SK-N-MC (cell line): Measurements from ENCODE around the gene PLXNB2.

Experiments
- DNase-seq: peaks from one replicate; pipeline ENCODE4 v3.0.0-alpha.2; 2011; ENCODE audit warnings: low read depth, low spot score
- H3K27ac ChIP-seq: fragments of 200-600 bp; sonication (generic); 2 replicates; pipeline ENCODE4 v1.5.1; 2016; ENCODE audit warnings: mixed run types
- H3K36me3 ChIP-seq: fragments of 200-600 bp; sonication (generic); 2 replicates; pipeline ENCODE4 v1.6.1; 2017; ENCODE audit warnings: antibody characterized with exemption, low read length, mixed read lengths; ENCODE audit not compliant: insufficient read depth
- H3K4me3 ChIP-seq: fragments of 200-600 bp; sonication (generic); 2 replicates; pipeline ENCODE4 v1.5.1; 2016
- H3K9ac ChIP-seq: fragments of 200-600 bp; sonication (generic); 2 replicates; pipeline ENCODE4 v1.8.0; 2017; ENCODE audit warnings: mixed run types, mixed read lengths; ENCODE audit not compliant: insufficient read length
- H3K9me3 ChIP-seq: fragments of 200-600 bp; sonication (generic); 2 replicates; pipeline ENCODE4 v1.6.1; 2017; ENCODE audit warnings: low read depth, mild to moderate bottlenecking, antibody characterized with exemption, low read length, moderate library complexity, mixed read lengths
- EZH2 ChIP-seq: fragments of 200-600 bp; sonication (generic); IDR thresholded peaks from one replicate; pipeline ENCODE4 v1.6.1; 2017; ENCODE audit warnings: antibody characterized with exemption
- FOXP2 ChIP-seq: optimal IDR thresholded peaks from 2 replicates; pipeline ENCODE3; 2011; ENCODE audit warnings: mild to moderate bottlenecking, moderate library complexity; ENCODE audit not compliant: insufficient read depth; ENCODE audit errors: extremely low read length, control extremely low read depth
- POLR2AphosphoS5 ChIP-seq: IDR thresholded peaks from 2 replicates; pipeline ENCODE4 v1.6.1; 2012; ENCODE audit warnings: mild to moderate bottlenecking, low read depth, low read length, borderline replicate concordance

PLXNB2 gene

DNA sequence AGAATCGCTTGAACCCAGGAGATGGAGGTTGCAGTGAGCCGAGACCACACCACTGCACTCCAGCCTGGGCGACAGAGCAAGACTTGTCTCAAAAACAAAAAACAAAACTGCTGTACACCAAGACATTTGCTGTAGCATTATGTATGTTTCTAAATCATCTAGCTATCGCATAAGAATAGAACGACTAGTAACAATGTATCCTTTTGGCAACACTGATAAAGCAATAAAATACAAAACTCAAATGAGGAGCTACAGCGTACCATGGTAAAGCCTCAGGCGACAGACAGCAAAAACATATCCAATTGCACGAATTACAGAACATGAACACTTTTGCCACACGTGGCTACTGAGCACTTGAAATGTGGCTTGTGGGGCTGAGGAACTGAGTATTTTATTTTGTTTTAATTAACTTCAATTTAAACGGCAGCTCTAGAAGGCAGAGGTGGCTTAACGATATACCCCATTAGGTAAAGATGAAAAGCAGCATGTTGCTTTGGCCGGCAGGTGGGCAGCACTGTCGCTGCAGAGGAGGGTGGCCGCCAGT, 65.0 kb downstream of the PLXNB2 start:
- TF ChIP-seq POLR2AphosphoS5 (no peak), FOXP2 (no peak), EZH2 (no peak)
- H3K4me3 ChIP-seq: peak overlapping the region; percentile 90
- H3K27ac ChIP-seq: no peak overlapping the region
- H3K9me3 ChIP-seq: no peaks in the 10 kb centered on the region
- no peak for DNase-seq
- H3K9ac ChIP-seq: peak overlapping the region; percentile 62
- no peaks in the 10 kb centered on the region; the same call in 1 of the 2 replicates for H3K36me3 ChIP-seq

DNA sequence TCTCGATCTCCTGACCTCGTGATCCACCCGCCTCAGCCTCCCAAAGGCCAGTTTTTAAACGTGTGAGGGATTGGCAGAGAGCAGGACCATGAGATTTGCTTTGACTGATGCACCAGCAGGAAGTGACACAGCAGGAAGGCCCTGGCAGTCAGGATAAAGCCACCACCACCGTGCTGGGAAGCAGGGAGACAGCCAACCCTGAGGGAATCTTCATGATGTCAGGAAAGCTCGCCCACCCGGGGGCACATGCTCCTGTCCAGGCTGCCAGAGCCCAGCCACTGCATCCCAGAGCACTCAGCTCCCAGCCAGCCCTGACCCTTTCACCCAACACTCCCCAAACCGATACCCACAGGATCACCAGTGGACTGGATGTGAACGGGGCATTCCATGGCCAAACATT, 68.7 kb downstream of the PLXNB2 start:
- Histone ChIP-seq H3K9me3 (no peaks in the 10 kb centered on the region), H3K27ac (no peak overlapping the region), H3K4me3 (no peak overlapping the region), H3K36me3 (no peaks in the 10 kb centered on the region; the same call in 1 of the 2 replicates), H3K9ac (no peak overlapping the region)
- no peak for DNase-seq
- TF ChIP-seq FOXP2 (no peak), POLR2AphosphoS5 (no peak), EZH2 (no peak)

DNA sequence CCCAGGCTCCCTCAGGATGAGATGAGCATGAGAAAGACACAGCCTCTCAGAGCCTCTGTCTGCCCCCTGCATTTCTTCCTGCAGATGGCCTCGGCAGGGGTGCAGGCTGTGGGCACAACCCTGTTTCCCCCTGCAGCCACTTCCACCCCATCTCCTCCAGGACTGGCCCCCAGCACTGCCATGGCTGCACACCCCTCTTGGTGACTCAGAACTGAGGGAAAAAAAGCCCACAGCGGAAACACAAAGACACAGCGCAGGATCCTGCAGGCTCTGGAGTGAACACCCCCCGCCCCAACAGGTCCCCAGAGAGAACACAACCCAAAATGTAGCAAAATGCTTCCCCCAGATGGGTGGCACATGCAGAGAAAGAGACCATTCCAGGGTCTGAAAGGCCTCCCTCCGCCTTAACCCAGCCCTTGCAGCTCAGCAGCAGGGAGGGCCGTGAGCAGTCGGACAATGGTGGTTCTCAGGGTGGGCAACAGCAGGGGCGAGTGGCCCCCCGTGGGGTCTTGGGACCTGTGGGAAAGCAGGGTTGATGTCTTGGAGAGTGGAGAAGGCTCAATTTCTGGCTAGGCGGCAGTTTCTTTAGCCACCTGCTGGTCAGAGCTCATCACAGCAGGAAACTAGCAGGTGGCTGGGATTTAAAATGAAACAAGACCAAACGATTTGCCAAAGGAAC, 70.6 kb downstream of the PLXNB2 start:
- Histone ChIP-seq H3K9ac (no peak overlapping the region), H3K36me3 (no peaks in the 10 kb centered on the region; the same call in 1 of the 2 replicates), H3K27ac (no peak overlapping the region), H3K9me3 (no peaks in the 10 kb centered on the region), H3K4me3 (no peak overlapping the region)
- no peak for DNase-seq
- TF ChIP-seq FOXP2 (no peak), POLR2AphosphoS5 (no peak), EZH2 (no peak)

DNA sequence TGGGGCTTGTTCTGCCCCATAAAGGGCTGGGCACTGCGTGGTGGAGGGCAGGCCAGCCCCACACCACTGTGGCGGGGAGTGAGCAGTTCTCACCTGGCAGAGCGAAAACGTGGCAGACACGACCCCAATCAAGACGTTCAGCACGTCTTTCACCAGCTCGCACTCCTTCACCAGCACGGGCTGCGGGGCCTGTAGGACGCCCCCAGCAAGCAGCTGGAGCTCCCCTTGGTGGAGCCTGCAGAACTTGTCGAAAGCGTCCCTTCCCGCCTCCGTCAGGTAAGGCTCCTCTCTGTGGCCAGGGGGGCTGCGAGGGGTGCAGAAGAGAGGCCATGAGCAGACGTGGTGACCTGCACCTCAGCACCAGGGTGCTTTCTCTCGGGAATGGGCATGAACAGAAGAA, 74.2 kb downstream of the PLXNB2 start:
- no peaks in the 10 kb centered on the region for H3K9me3 ChIP-seq
- no peak for DNase-seq
- TF ChIP-seq EZH2 (no peak), POLR2AphosphoS5 (no peak), FOXP2 (no peak)
- H3K36me3 ChIP-seq: no peaks in the 10 kb centered on the region
- H3K9ac ChIP-seq: no peak overlapping the region
- H3K27ac ChIP-seq: no peak overlapping the region
- H3K4me3 ChIP-seq: no peak overlapping the region

DNA sequence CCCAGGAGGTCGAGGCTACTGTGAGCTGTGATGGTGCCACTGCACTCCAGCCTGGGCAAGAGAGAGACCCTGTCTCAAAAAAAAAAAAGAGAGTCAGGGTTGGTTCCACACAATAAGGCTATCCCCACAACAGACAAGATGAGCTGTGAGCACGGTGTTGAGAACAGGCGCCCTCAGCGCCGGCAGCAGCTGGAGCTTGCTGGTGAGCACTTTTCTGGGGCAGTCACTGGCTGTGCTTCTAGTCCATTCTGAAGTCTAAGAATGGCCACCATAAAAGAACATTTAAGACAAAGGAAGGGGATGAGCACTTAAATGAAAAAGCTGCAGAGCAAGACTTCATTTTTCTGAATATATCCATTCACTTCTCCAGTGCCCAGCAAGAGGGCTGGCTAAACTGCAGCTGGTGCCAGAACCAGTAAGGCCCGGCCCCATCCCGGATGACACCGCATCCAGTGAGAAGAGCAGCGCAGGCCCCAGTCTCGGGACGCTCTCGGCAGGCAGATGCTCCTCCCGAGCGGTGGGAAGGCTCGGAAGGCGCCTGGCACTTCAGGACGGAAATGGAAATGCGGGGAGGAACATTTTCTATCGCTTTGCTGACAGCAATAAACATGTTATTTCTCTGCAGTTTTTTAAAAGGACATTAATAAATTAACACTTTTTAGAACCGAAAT, 74.8 kb downstream of the PLXNB2 start:
- DNase-seq: no peak
- H3K4me3 ChIP-seq: no peak overlapping the region
- H3K9ac ChIP-seq: no peak overlapping the region
- H3K9me3 ChIP-seq: no peaks in the 10 kb centered on the region
- no peaks in the 10 kb centered on the region for H3K36me3 ChIP-seq
- H3K27ac ChIP-seq: no peak overlapping the region
- no peak for TF ChIP-seq FOXP2
- TF ChIP-seq EZH2: no peak
- no peak for TF ChIP-seq POLR2AphosphoS5

DNA sequence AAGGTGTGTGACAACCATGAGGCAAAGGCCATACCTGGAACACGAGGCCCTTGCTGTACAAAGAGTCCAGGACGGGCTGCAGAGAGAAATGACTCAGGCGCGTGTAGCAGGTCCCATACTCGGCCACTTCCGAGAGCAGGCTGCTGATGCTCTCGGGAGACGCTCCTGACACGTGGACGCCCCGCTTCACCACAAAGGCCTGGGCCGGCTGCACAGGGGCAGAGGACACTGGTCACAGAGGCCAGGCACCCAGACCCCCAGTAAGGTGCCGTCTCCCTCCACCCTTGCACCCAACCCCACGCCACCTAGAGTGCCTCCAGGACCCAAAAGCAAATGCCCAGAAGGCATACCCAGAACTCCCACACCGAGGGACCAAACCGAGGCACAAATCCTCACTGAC, 78.1 kb downstream of the PLXNB2 start:
- Histone ChIP-seq H3K36me3 (no peaks in the 10 kb centered on the region), H3K9ac (no peak overlapping the region), H3K9me3 (no peaks in the 10 kb centered on the region), H3K4me3 (no peak overlapping the region), H3K27ac (no peak overlapping the region)
- no peak for DNase-seq
- TF ChIP-seq EZH2: no peak
- no peak for TF ChIP-seq FOXP2
- TF ChIP-seq POLR2AphosphoS5: no peak

DNA sequence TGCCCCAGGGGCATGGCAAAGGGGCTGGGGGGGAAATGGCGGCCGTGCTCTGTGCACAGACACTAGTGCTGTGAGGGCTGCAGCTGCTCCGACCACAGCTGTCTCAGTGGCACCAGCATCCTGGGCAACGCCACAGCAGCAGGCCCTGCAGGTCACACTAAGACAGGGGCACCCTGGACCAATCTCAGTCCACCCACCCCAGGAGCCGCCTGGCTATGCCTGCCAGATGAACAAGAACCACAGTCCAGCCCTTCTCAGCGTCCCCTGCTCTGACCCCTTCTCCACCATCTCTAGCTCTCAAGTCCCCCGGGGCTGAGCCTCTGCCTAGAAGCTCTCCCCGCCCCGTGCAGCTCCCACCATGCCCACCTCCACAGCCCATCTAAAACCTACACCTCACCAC, 79.1 kb downstream of the PLXNB2 start:
- Histone ChIP-seq H3K9ac (no peak overlapping the region), H3K9me3 (no peaks in the 10 kb centered on the region), H3K4me3 (no peak overlapping the region), H3K27ac (no peak overlapping the region), H3K36me3 (0 out of 2 replicates have a peak, but pooled peaks cover 5% of the 10 kb centered on the region)
- TF ChIP-seq FOXP2: no peak
- no peak for TF ChIP-seq POLR2AphosphoS5
- no peak for TF ChIP-seq EZH2
- no peak for DNase-seq

DNA sequence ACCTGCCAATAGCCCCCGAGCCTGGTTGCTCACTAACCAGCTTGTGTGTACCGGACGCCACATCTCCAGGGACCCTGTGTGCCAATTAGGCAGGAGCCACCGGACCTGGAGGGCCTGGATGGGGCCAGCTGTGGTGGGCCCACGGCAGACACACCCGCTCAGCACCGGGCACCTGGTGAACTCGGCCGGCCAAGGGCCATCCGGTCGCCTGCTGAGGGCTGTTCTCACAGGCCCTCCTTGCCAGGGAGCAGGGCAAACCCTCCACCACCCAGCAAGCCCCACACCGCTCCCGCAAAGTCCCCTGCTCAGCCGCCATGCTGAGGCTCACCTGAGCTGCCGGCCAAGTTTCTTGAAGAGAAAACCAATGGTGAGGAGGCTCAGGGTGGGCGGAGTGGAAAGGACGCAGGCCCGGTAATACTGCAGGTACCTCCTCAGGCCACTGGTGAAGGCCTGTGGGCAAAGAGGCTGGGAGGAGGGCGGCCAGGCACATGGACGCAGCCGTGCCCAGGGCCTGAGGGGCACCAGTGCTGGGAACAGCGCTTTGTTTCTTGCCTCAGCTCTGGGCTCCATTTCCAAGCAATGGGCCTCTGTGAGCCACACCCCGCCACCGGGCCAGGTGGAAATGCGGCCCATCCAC, 79.7 kb downstream of the PLXNB2 start:
- no peak for DNase-seq
- TF ChIP-seq FOXP2: no peak
- TF ChIP-seq EZH2: no peak
- TF ChIP-seq POLR2AphosphoS5: no peak
- Histone ChIP-seq H3K9me3 (no peaks in the 10 kb centered on the region), H3K27ac (no peak overlapping the region), H3K4me3 (no peak overlapping the region), H3K9ac (no peak overlapping the region), H3K36me3 (peaks cover 5% of the 10 kb centered on the region; the same call in 1 of the 2 replicates)
